G401.6 (cell line): ENCODE results near the gene PTPRN.
"Not testable (repeated sequence)": the region's sequence is repeated elsewhere in the genome, so short reads cannot be mapped to it uniquely, and the experiment has no call there.

ENCODE experiments used
- FAIRE-seq: peaks from 2 replicates; lab custom pipeline; 2012; peaks lifted over from hg19 to GRCh38; lab: Jason Lieb, UNC

Gene PTPRN

DNA sequence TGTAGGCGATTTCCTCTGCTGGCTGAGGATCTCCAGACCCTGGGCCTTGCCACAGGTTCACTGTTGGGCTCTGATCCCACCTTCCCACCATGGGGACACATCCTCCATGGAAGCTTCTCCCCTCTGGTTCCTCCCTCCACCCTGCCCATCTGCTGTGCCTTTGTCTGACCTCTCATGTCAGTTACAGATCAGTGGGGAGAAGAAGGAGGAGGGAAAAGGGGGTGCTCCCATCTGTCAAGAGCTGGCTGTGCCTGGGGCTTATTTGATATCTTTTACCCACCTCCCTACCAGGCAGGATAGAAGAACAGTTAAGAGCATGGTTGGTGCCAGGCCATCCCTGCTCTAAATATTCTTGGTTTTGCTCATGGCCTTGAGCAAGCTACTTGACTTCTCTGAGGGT, 42.3 kb downstream of the PTPRN start:
- no peak for FAIRE-seq

DNA sequence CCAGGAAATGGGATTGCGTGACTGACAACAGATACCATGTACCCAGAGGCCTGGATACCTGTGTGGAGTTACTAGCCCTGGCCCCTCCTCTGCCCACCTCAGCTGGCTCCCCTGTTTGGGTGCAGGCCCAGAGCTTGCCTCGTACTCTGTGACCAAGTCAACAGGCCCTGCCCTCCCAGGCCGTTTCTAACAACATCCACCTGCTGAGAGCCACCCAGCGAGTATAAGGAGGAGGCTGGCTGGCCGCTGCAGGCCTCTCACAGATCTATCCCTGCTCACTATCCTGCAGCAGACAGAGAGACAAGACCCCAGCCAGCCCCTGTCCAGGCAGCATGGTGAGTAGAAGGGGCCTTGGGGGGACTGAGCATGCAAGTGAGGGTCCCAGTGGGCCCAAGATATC, 43.0 kb downstream of the PTPRN start:
- FAIRE-seq = no peak

DNA sequence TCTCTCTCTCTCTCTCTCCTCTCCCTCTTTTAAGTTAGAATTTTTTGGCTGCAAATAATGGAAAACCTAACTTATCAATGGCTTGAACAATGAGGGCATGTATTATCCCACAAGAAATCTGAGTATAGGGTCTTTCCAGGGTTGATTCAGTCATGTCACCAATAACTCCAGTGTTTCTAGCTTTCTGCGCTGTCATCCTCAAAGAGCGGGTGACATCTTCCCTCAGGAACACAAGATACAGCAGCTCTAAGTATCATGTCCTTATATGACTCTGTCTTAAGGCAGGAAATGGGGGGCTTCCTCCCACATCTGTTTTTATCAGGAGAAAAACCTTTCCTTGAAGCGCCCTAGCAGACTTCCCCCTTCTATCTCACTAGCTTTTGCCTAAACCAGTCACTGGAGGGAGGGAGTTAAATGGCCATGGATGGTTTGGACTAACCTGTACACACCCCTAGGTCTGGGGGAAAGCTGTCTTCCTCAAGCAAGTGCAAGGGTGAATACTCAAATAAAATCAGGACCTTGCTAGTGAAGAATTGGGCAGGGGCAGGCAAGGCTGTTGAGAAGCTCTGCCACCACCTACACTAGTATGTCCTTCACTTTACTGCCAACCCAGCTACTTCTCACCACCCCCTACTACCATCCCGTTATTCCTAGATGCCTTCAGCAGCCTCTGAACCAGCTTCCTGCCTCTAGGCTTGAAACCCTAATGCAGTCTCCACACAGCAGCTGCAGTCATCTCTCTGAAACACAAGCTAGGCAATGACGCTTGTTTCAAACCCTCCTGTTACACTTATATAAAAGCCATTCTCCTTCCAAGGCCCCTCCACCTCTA, 48.0 kb downstream of the PTPRN start:
- no peak for FAIRE-seq

DNA sequence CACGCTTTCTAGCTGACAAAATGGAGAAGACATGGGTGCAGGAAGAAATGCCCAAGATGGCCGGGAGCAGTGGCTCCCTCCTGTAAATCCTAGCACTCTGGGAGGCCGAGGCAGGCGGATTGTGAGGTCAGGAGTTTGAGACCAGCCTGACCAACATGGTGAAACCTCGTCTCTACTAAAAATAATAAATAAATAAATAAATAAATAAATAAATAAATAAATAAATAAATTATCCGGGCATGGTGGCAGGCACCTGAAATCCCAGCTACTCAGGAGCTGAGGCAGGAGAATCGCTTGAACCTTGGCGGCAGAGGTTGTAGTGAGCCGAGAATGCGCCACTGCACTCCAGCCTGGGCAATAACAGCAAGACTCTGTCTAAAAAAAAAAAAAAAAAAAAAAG, 50.3 kb downstream of the PTPRN start:
- FAIRE-seq = not testable (repeated sequence)

DNA sequence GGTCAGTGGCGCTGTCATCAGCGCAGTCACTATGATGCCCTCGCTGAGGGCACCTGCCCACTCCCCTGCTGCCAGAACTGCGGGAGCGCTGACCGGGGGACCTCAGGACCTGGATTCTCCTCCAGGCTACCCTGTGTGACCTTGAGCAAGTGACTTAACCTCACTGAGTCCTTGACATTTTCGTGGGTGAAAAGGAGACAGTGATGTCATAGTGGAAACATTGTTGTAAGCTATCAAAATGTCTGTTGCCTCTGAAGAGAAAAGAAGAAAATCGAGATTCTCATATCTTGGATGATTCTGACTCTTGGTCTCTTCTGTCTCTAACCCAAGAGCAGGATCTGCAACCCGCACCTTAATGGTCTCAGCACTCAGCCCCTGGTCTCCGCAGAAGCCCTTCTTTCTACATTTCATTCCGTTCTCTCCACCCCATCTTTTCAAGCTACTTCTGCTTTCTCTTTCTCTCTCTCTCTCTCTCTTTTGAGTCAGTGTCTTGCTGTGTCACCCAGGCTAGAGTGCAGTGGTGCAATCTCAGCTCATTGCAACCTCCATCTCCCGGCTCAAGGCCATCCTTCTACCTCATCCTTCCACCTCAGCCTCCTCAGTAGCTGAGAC, 54.5 kb downstream of the PTPRN start:
- FAIRE-seq = no peak

DNA sequence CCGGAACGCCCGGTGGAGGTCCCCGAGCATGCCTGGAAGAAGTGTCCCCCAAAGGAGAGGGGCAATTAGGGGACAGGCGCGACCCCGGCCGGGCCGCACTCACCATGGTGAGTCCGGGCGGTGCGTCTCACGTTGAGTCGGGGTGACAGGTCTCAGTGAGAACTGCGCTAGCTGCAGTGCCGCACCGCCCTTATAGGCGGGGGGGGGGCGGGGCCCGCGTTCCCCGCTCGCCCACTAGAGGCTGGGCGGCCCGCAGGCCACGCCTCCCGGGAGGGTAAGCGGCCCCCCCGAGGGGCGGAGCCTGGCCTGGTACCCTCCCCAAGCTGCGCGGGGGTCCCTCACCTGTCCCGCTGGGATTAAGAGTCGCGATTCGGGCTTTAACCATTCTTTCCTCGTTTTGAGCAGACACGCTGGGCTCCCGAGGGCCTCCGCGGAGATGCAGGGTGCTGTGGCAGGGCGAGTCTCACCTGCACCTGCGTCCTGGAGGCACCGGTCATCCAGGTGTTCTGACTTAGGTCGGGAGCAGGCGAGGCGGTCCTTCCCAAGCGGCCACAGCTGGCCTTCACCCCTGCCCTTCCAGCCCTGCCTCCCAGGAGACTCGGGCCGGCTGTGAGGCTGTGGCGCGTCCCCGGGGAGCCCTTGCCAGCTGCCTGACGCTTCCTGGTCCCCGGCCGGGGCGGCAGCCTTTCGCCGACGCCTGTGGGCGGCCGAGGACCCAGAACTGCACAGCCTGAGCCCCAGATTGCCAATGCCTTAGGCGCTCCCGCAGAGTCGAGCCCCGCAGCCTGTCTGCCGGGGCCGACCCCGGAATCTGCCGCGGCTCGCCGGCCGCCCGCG, 55.2 kb downstream of the PTPRN start, which contains the start of gene TUBA4A:
Gene TUBA4A (minus strand): TSS at position 166 of the 837 bp plus-strand sequence. CDS start 60 bp downstream, at position 106.
- FAIRE-seq = no peak

DNA sequence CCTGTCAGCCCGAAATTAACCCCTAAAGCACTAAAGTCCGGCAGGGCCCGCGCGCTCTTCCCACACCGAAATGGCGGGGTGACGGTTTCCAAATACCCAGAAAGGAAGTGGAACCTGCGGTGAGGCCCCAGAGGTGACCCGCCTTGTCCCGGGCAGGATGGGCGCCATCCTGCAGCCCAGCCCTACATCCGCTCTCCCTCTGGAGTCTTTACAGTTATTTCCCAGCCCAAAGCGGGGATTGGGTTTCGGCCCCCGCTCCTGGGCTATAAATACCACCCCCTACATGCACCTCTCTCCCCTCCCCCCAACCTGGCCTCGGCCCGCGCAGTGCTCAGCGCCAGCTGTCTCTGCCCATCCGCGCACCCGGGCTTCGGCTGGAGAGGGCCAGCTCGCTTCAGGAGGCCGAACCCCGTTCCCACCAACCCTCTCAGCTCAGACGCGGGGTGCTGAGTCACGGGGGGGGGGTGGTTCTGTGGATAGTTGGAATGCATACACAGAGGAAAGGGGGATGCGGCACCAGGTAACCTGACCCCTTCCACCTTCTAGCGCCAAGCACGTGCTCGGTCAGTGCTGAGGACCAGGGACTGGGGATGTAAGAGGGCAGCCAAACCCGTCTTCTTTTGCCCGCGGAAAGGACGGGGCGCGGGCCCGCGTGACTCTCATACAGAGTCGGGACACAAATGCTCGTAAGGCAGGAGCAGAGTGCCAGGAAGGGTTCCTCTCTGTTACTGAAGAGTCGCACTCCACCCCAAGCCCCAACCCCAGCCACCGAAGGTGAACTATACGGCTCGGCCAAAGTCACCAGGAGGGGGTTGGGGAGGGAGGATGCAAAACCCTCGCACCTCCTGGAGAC, 56.1 kb downstream of the PTPRN start, which contains the start of gene TUBA4B:
Gene TUBA4B (plus strand): TSS at position 344 of the 853 bp plus-strand sequence. CDS start 165 bp downstream, at position 509.
- no peak for FAIRE-seq

DNA sequence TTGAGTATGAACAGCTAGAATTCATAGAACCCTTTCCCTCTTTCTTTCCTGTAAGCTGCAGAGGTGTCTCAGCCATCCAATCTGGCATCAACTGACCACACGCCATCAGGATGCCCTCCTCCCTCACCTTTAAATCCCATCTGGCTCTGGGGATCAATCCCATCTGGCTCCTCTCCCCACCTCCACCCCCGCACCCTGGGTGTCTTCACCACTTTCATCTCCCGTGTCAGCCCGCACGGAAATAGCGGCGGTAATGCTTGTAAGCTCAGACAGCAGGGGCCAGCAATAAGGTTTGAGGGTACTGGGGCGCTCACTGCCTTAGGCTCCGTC, 56.7 kb downstream of the PTPRN start:
- FAIRE-seq = no peak

DNA sequence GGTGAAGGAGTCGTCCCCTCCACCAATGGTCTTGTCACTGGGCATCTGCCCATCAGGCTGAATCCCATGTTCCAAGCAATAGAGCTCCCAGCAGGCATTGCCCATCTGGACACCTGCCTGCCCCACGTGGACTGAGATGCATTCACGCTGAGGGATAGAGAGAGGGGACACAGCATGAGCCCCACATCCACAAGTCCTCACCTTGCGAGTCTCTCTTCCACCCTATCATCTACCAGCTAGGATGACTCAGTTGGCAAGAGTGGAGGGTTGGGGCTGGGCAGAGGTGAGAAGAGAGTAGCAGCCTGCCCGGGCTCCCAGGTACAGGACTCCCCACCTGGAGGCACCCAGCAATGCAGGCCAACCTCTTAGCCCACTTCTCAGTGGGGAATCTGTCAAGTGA, 57.1 kb downstream of the PTPRN start:
- FAIRE-seq = no peak

DNA sequence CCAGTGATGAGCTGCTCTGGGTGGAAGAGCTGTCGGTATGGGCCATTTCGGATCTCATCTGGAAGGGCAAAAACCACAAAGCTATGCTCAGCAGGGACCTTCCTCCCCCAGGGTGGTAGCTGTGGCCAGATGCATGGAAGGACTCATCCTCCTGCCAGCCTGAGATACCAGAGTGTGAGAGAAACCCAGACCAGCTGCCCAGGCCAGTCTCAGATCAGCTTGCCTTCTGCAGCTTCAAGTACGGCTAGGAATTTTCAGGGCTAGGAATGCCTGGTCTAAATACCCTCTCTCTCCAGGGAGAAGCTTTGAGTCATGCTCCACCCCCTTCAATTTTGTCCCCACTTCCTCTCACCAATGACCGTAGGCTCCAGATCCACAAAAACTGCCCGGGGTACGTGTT, 57.5 kb downstream of the PTPRN start:
- no peak for FAIRE-seq

DNA sequence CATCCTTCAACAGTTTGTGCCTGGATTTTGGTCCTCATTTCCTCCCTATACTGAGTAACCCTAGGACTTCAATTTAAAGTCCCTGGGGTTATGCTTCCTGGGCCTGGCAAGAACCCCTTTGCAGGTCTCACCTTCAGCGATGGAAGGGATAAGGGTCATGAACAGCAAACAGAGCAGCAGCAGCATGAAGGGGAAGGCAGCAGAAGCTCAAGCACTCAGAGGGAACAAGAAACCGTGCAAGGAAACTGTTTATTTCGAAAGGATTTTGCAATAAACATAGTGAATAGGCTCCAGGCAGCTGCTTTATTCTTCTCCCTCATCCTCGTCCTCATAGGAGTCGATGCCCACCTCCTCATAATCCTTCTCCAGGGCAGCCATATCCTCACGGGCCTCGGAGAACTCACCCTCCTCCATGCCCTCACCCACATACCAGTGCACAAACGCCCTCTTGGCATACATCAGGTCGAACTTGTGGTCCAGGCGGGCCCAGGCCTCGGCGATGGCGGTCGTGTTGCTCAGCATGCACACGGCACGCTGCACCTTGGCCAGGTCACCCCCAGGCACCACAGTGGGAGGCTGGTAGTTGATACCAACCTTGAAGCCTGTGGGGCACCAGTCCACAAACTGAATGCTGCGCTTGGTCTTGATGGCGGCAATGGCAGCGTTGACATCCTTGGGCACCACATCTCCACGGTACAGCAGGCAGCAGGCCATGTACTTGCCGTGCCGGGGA, 59.0 kb downstream of the PTPRN start:
- no peak for FAIRE-seq

DNA sequence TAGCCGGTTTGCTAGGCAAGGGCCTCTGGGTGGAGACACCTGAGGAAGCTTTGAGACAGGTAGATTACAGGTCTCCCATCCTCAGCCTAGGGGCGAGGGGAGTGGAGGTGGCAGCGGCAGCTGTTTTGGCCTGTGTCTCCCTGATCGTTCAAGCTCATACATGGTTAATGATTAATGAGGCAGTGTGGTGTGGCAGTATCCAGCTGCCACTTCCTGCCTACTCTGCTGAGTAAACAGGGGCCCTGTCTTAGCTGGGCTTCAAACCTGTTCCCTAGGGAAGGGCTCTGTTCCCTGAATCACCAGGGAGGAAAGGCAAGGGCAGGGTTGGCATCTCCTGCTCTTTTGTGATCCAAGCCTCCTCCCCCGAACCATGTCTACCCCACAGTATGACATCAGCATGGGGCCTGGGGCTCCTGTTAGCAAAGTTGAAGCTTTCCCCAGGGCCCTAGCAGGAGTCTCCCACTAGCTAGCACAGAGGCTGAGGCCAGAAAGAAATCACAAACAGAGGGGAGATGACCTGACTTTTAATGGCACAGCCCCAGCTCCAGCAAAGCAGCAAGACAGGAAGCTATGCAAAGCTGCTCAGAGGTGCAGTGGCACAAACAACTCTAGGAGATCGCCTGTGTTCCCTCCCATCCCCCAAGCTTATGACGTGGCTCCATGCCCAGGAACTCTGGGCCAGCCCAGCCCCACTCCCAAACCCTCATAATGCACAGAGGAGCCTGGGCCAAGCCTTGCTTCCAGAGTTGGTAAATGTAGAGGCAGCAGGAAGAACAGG, 59.8 kb downstream of the PTPRN start:
- FAIRE-seq = no peak

DNA sequence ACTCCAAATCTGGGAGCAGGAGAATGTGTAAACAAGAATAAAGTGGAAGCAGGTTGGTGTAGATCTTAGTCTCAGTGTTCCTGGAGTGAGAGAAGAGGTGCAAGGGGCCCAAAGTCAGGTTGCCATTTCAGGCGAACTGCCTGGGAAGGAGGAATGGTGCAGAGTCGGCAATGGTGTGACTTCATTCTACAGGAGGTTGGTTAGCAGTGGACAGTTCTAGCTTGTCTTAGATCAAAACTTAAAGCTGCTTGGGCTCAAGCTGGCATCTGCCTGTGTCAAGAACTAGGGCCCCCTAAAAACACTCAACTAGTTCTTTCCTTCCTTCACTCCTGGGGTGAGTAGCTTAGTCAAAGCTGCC, 60.4 kb downstream of the PTPRN start:
- no peak for FAIRE-seq

DNA sequence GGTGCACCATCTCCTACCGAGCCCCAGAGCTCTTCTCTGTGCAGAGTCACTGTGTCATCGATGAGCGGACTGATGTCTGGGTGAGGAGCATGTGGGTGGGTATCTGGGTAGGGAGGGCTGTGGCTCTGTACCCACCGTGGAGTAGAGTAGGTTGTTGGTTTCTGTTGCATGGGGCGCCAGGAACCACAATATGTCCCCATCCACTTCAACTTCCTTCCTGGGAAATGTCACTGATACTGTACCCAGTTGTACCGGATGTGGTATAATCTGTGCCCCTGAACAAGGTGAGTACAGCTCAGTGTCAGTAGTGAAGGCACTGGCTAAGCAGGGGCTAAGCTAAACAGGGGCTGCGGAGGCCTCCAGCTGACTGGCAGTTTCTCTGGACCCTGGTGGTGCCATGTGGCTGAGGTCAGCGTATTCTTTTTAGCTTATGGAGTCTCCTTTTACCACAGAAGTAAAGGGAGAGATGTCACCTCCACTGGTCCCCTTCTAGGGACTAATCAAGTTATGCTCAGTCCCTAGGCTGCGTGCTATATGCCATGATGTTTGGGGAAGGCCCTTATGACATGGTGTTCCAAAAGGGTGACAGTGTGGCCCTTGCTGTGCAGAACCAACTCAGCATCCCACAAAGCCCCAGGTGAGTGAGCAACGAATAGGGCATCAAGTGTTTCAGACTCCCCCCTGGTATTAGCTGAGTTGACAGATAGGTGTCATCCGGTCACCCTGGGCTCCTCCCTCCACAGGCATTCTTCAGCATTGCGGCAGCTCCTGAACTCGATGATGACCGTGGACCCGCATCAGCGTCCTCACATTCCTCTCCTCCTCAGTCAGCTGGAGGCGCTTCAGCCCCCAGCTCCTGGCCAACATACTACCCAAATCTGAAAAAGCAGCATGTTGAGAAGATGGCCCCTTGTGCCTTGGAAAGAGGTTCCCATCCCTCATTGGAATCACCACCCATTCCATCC, 61.2 kb downstream of the PTPRN start:
- no peak for FAIRE-seq

DNA sequence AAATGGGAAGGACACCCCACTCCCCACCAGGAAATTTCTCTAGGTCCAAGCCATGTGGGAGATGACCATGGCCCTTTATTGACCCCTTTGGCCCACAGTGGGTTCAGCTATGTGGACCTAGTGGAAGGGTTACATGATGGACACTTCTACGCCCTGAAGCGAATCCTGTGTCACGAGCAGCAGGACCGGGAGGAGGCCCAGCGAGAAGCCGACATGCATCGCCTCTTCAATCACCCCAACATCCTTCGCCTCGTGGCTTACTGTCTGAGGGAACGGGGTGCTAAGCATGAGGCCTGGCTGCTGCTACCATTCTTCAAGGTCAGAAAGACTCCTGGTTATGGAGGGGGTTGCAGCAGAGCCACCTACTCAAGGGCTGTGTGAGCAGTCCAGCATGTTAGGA, 62.6 kb downstream of the PTPRN start:
- no peak for FAIRE-seq

DNA sequence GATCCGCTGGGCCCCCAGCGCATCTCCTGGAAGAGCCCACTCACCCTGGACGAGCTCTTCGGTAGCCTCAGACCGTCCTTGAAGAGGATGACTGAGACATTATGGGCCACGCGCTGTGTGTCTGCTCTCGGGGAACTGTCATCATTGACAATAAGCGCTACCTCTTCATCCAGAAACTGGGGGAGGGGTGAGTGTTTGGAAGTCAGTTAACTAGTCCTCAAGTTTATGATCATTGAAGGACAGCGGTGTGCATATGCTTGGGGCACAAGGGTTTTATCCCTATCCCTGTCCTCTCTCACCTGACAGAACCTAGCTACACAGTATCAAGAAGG, 63.3 kb downstream of the PTPRN start:
- FAIRE-seq = no peak

DNA sequence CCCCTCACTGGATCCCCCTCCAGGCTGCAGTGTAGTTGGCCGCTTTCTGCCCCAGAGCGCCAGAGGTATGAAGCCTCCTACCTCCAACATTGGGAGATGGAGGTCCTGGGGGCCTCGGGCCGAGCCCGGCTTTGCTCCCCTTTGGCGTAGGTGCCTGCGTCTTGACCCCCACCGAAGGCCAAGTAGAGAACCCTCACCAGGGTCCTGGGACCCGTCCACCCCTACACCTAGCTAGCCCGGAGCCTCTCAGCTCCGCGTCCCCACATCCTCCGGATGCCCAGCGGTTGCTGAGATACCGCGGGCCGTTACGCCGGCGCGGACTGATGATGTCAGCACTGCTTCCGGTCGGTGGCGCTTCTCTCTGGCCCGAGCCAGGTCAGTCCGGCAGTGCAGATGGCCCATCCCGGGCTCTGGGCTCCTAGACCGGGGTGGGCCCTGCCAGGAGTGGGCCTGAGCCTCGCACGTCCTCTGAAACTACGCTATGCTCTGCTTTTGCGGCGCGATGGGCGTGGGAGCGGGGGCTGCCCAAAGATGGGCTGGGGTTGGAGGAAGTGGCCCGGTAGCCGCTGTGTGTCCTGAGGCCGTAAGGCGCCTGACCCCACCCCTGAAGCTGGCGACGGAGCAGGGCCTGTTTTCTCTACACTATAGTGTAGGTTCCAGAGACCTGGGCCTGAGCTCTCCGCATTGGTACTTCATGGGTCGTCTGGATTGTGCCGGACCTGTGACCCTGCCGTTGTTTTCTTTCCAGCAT, 63.9 kb downstream of the PTPRN start, which contains the start of the genes GLB1L and STK16:
Gene GLB1L (minus strand): TSS at position 297 of the 751 bp plus-strand sequence. CDS start 1,871 bp downstream, outside the sequence.
Gene STK16 (plus strand): TSS at position 332 of the 751 bp plus-strand sequence. CDS start 521 bp downstream, outside the sequence.
- no peak for FAIRE-seq

DNA sequence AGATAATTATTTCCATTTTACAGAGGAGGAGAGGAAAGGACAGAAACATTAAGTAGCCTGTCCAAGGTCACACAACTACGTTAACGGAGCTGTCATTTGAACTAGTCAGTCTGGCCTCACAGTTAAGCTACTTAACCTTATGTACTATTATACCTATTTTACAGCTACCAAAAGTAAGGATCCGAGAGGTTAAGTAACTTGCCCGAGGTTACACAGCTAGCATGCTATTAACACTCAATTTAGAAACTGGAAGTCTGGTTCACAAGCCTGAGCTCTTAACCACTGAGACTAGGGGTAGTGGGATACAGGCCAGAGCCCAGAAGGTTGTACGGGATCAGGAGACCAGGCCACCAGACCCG, 64.4 kb downstream of the PTPRN start:
- FAIRE-seq = no peak
